HG03103 (cell line): ENCODE measurements around the gene TRIM75.
A peak's percentile ranks its signal among the peaks of the same experiment; 100 is the strongest.
"Not testable (repeated sequence)": the region's sequence is repeated elsewhere in the genome, so short reads cannot be mapped to it uniquely, and the experiment has no call there.

Experiments
- ATAC-seq: cut with Tn5 transposase; IDR thresholded peaks from one replicate; pipeline ENCODE4 v1.9.1; 2021; ENCODE audit warnings: low read depth; ENCODE audit not compliant: unreplicated experiment

The TRIM75 gene

DNA sequence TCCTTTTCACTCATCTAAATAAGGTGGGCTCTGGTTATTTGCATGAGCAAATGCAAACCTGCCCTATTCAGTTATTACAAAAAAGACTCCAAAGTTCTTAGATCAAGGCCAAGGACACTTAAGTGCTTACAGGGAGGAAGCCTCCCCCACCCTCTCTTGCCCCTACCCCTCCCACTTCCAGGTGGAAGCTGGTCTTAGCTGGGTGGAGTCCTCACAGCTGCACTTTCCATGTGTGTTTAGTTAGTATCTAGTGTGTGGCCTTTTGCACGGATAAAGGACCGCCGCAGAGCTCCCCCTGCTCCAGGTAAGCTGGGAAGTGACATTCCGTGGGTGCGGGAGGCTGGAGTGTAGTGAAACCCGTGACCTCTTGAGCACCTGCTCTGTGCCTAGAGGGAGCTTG lies at the start of gene TRIM75:
Gene TRIM75, plus strand, starts transcription at position 222 of the 400 bp plus-strand sequence. CDS start 5,282 bp downstream, outside the sequence.
- no peak for ATAC-seq

DNA sequence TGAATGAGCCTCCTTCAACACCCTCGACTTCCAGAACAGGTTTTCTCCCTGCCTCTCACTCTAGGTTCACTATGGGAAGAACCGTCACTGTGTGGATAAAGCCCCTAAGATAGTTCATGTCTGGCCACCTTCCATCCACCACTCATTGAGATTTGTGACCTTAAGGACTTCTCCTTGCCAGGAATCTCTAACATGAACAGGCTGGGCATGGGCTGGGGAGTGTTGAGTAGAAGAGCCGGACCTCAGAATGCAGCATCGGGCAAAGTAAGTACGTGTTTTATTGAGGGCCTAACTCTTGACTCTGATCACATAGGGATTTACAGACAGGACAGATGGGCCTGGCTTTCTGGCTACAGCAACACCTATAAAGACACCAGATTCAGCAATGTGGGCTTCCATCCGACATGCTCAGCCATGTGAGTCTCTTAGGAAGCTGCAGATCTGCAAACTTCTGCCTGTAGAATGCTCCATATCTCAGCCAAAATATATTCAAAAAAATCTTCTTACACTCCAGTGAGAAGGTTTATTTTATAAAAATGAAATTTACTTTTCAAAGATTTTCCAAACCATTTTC lies 48.2 kb upstream of the TRIM75 start:
- ATAC-seq = no peak

- ATAC-seq = no peak
Observed at GRCh38 chr4:165006456-165006855, 47.2 kb upstream of the TRIM75 start.

GRCh38 chr4:165006886-165007285 lies 46.8 kb upstream of the TRIM75 start:
- ATAC-seq = no peak

- ATAC-seq = peak; percentile 64
Observed at GRCh38 chr4:165009493-165010227, 44.0 kb upstream of the TRIM75 start.

- ATAC-seq = no peak
Observed at GRCh38 chr4:165010487-165010886, 43.2 kb upstream of the TRIM75 start.

DNA sequence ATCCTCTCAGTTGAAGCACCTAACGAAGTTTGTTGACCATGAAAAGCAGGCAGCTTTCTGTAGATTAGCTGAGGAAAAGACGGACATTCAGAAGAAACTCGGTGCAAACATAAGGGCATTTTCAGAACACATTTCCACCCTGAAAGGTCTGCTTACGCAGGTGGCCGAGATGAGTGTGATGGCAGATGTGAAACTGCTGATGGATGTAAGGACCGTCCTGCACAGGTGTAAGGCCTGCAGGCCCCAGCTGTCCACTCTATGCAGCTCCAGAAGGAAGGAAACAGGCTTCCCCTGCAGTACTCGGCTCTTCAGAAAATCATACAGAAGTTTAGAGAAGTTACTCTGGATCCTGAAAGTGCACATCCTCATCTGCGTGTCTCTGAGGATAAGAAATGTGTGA lies 42.7 kb upstream of the TRIM75 start:
- ATAC-seq = no peak

DNA sequence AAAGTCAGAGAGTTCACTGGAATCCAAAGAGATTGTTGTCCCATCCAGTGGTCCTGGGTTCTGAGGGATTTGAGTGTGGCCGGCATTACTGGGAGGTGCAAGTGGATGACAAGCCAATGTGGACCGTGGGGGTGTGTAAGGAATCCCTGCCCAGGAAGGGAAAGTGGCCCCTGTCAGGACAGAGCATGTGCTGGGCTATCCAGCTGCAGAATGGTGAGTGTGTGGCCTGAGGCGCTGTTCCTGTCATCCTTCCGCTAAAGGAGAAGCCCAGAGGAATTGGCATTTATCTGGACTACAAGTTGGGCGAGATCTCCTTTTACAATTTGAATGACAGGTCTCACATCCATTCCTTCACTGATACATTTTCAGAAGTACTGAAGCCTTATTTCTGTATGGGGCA lies 42.3 kb upstream of the TRIM75 start:
- ATAC-seq = no peak

DNA sequence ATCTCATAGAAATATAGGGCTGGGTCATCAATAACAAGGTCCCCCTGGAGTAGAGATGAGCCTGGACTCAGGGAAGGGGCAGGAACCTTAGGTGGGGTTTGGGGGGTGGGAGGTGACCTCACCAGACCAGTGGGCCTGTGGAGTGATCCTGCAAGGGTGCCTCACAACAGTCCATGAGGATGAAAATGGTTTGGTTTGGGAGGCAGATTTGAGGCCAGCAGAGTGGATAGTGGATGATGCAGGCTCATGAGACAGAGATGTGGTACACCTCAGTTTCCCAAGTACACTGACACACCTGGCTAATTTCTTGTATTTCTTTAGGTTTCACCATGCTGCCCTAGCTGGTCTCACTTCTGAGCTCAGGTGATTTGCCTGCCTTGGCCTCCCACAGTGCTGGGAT lies 40.0 kb upstream of the TRIM75 start:
- ATAC-seq = no peak

- no peak for ATAC-seq
Observed at GRCh38 chr4:165016971-165017370, 36.7 kb upstream of the TRIM75 start.

GRCh38 chr4:165019995-165020394 lies 33.7 kb upstream of the TRIM75 start:
- ATAC-seq = not testable (repeated sequence)

GRCh38 chr4:165025782-165026181 lies 27.9 kb upstream of the TRIM75 start:
- not testable (repeated sequence) for ATAC-seq

- ATAC-seq = no peak
Observed at GRCh38 chr4:165027762-165028402, 25.8 kb upstream of the TRIM75 start.

DNA sequence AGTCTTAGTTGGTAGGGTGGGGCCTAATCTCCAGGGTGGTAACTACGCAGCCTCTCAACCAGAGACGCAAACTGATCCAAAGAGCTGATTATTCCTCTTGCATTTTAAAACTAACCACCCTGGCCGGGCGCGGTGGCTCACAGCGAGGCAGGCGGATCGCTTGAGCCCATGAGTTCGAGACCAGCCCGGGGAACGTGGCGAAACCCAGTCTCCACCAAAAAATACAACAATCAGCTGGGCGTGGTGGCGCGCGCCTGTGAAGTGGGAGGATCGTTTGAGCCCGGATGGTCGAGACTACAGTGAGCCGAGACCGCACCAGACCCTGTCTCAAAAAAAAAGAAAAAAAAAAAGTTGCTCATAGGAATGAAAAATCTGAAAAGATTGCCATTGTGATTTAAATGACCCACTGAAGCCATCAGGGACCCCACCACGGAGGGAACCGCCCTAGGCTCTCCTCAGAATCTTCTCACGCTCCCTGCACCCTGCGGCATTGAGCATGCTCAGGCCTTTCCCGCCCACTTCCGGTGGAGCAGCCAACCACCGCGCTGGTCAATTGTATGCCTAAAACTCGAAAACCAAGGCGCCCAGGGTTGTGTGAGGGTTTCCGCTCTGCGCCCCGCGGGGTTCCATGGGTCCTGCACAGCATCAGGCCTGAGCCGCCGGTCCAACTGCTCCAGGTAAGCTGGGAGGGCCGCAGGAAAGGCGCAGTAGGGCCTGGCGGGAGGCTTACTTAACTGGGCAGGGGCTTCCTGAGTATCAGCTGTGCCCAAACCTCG lies 22.0 kb upstream of the TRIM75 start, which contains the start of gene TRIM60:
Gene TRIM60, plus strand, starts transcription at position 564 of the 776 bp plus-strand sequence. CDS start 8,074 bp downstream, outside the sequence.
- ATAC-seq = no peak

- no peak for ATAC-seq
Observed at GRCh38 chr4:165048170-165048569, 5.5 kb upstream of the TRIM75 start.

DNA sequence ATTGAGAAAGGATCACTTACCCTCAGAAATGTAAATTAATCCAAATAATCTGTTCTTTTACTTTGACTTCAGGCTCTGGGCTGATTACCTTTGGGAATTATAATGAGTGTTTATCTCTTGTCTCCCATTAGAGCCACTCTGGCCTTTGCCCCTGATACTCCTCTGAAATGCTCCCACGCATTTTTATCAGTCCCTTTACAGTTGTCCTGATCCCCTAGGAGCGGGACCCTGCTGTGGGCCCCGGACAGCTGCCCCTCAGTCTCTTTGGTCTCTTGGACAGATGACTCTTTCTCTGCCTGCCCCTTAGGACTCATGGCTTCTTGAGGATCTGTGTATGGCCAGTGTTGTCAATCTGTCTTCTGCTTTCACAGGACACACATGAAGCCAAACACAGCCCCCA lies 1.0 kb upstream of the TRIM75 start:
- ATAC-seq = no peak

DNA sequence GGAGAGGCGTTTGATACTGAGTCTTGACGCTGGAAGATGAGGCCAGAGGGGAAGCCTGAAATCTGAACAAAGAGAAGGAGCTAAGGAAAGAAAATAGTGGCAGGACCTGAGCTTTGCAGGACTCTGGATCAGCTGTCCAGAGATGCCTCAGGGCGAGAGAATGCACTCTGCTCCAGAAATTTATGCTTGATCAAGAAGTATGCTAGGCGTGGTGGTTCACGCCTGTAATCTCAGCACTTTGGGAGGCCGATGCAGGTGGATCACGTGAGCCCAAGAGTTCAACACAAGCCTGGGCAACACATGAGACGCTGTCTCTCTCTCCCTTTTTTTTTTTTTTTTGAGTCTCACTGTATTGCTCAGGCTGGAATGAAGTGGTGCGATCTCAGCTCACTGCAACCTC lies 1.9 kb downstream of the TRIM75 start:
- no peak for ATAC-seq

- ATAC-seq = no peak
Observed at GRCh38 chr4:165058666-165059065, 5.0 kb downstream of the TRIM75 start.

GRCh38 chr4:165059386-165059785 lies 5.7 kb downstream of the TRIM75 start:
- ATAC-seq = no peak

- ATAC-seq = no peak
Observed at GRCh38 chr4:165060938-165061337, 7.3 kb downstream of the TRIM75 start.

DNA sequence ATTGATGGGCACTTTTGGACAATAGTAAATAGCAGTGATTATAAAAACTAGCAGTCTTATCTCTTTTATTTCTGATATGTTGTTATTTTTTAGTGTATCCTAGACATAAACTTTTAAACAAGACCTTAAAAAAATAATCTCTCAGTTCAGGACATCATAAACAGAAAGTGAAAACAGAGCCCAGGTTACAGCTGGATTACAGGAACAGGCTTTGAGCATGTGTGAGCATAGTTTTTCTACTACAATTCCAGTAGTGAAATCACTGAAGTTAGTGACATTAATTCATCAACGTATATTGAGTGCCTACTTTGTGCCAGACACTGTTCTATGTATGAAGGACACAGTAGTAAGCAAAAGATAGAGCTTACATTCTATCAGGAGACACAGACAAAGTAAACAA lies 16.9 kb downstream of the TRIM75 start:
- no peak for ATAC-seq
